Stimulated activated CD4-positive, alpha-beta T cell treated with anti-CD3 and anti-CD28 coated beads, TNF-alpha, amount 100 ng/mL, for 24 hours (primary cell): ENCODE results near the gene NPY4R2.
"Not testable (repeated sequence)": the region's sequence is repeated elsewhere in the genome, so short reads cannot be mapped to it uniquely, and the experiment has no call there.

Experiments
- DNase-seq, 3 experiments: peaks; one replicate each; pipeline ENCODE4 v3.0.0-alpha.2; 2020; ENCODE audit warnings: low read depth in 3 of 3

NPY4R2 gene

DNA sequence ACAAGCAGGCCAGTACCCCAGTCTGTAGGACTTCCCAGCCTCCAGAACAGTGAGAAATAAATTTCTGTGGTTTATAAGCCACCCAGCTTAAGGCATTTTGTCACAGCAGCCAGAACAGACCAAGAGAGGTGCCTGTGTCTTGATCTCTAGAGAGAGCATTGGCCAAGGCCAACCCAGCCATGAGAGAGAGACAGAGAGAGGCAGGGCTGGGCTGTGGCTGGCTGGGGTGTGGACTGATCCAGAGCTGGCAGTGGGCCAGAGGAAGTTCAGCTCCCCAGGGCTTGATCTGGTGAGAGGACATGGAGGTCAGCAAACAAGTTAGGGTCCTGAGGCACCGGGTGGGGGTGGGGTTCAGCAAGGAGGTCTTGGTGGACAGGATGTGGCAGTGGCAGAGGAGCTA lies 14.4 kb downstream of the NPY4R2 start:
- not testable (repeated sequence) for DNase-seq

DNA sequence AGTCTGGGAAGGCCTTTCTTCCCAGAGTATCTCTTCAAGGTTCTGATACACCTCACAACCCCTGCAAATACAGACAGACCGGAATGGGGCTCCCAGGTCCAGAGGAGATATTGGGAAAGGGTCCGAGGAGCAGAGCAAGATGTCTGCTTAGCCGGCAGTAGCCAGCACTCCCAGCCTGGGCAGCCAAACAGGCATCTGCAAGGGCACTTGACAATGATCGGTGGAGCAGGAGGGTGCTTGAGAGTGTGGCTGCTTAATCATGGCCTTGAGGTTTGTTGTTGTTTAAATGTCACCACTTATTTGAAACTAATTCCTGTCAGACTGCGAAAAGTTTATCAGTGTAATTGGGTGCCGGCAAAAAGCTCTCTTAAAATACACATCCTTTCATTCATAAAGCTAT lies 15.0 kb downstream of the NPY4R2 start:
- DNase-seq: not testable (repeated sequence)

DNA sequence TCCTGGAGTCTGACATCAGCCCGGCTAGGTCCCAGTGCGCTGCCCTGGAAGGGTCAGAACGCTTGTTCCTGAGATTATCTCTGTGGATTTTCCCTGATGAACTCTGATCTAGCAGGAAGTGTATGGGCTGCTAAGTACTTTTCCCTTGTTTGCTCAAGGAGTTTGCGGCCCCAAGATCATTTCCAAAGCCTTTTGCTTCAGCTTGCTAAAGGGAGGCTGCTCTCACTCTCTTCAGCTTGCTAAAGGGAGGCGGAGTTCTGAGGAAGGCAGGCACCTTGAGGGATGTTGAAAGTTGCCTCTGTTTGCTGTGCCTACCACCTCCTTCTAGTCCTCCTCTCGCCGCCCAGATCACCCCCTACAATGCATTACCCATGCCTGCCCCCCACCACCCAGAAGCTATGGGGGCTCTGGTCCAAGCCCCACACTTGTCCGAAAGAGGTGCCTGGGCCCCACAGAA lies 18.3 kb downstream of the NPY4R2 start:
- DNase-seq: not testable (repeated sequence)

DNA sequence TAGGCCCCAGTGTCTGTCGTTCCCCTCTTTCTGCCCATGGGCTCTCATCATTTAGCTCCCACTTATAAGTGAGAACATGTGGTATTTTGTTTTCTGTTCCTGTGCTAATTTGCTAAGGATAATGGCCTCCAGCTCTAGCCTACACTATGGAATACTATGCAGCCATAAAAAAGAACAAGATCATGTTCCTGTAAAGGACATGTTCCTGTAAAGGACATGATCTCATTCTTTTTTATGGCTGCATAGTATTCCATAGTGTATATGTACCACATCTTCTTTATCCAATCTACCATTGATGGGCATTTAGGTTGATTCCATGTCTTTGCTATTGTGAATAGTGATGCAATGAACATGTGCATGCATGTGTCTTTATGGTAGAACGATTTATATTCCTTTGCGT lies 19.2 kb downstream of the NPY4R2 start:
- not testable (repeated sequence) for DNase-seq

DNA sequence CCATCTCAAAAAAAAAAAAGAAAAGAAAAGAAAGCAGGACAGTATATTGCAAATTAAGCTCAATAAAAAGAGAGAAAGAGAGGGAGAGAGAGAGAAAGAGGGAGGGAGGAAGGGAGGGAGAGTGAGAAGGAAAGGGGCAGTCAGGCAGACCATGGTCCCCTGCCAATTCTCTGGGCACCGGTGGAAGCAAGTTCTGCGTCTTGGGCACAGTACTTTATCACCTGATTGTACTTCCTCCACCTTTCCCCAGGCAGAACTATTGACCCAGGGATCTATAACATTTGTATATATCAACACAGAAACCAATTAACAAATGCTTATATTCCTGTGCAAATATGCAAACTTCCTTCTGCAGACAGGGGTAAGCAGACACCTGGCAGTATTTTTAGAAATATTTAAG lies 22.4 kb downstream of the NPY4R2 start:
- DNase-seq: not testable (repeated sequence)

DNA sequence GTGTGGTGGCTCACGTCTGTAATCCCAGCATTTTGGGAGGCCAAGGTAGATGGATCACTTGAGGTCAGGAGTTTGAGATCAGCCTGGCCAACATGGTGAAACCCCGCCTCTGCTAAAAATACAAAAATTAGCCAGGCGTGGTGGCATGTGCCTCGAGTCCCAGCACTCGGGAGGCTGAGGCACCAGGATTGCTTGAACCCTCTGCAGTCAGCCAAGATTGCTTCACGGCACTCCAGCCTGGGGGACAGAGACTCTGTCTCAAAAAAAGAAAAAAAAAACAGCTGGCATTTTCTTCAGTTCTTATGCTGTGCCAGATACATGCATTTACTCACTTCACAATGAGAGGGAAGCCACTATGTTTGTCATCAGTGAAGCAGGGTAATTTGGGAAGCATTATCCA lies 22.9 kb downstream of the NPY4R2 start:
- not testable (repeated sequence) for DNase-seq

DNA sequence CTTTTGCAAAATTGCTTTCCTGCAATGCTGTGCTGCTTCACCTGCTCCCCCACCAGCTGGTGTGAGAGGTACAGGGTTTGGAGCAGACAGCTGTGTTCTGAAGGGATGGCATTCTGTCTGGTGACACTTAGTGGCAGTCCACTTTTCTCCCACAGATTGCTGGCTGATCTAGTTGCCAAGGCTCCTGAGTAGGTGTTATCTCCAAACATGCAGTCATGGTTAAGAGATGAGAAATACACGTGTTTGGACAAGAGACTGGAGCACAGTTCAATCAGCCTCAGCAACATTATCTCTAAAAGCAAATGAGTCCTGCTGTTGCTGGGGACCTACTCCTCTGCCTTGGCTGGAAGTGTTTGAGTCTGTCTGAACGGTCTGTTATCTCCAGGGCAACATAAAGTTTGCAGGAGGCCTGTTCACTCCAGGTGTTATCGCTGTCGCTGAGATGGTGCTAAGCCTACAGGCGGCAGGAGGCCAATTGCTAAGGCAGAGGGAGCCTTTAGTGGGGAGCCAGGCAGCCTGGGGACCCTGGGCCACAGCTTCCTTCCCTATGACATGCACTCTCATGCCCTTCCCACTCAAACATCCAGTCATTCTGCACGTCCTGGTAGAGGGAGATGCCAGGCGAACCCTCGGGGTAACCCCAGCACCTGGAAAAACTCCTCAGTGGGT lies 24.0 kb downstream of the NPY4R2 start:
- not testable (repeated sequence) for DNase-seq

DNA sequence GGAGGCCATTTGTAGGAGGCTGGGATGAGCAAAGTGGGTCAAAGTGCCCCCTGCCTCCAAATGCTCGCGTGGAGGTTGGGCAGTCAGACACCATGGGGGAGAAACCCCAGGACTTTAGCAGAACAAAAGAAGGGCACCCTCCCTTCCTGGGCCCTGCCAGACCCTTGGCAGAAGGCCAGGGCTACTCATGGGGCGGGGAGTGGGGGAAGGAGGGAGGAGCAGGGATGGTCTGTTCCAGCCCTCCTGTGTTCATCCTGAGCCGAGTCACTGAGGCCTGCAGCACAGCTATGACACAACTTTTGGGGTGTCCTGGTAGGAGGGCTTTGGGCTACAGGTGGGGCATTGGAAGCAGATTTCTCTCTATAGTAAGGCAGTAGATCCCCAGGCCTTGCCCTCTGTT lies 24.9 kb downstream of the NPY4R2 start:
- not testable (repeated sequence) for DNase-seq

DNA sequence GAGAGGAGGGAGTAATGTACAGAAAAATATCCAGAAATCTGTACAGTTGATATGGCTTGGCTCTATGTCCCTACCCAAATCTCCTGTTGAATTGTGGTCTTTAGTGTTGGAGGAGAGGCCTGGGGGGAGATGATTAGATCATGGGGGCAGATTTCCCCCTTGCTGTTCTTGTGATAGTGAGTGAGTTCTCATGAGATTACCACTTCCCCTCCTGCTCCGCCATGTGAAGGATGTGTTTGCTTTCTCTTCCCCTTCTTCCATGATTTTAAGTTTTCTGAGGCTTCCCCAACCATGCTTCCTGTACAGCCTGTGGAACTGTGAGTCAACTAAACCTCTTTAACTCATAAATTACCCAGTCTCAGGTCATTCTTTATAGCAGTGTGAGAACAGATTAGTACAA lies 29.0 kb downstream of the NPY4R2 start:
- DNase-seq: not testable (repeated sequence)

DNA sequence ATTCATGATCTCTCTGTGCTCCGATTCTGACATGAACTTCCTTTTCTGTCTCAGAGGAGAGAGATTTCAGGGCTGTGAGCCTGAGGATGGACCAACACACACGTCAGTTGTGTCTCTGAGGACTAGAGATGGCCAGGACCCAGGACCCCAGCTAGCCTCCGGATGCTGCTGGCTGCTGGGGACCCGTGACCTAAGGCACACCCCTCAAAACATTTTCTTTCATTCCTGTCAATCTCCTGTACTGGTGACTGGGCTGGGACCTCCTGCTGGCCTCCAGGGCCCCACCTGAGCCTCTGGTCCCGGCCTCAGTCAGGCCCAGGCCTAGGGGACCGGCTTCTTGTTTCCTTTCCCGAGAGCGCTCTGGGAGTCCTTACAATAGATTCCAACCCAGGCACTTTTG lies 38.7 kb downstream of the NPY4R2 start:
- DNase-seq: not testable (repeated sequence)

DNA sequence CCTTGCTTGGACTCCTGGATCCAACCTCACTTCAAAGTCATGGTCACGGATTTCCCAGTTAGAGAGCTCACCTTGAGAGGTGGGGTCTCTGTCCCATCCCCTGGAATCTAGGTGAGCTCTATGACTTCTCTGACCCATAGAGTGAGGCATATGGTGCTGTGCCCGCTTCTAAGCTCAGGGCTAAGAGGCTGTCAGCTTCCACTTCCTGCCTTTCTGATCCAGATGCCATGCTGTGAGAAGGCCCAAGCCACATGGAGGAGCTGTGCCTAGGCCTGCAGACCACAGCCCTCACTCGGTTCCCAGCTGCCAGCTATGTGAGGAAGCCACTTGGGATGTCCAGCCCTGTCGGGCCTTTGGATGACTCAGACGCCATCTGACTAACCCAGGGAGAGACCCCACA lies 41.2 kb downstream of the NPY4R2 start:
- not testable (repeated sequence) for DNase-seq

DNA sequence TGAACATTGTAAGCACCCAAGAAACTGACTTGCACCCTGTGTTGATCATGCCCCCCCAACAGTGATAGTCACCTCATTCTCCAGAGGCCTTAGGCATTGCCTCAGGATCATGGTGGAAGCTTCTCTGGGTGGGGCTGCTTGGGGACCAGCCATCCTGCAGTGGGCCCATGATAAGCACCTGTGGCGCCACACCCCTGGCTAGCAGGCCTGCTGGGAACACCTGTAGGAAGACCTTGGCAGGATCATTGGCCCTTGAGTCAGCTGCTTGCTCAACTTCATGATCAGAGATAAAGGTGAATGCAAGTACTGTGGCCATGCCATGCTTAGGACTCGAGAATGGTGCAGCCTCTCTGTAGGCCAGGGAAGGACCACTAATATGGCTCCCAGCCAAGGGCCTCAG lies 42.2 kb downstream of the NPY4R2 start:
- not testable (repeated sequence) for DNase-seq

DNA sequence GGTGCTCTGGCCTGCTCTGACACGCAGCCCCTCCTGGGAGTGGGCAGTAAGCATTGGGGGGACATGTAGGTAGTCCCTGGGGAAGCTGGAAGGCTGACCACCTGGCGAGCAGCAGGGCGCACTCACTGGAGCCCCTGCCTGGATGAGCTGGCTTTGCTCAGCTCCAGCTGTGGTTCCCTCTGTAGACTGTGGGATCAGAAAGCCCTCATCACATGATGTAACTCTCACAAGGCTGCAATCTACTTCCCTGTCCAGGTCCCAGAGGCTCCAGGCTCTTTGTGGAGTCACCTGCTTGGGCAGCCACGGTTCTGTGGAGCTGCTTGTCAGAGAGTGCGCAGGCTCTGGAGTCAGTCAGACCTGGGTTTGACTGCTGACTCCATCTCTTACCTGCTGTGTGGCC lies 44.3 kb downstream of the NPY4R2 start:
- not testable (repeated sequence) for DNase-seq

DNA sequence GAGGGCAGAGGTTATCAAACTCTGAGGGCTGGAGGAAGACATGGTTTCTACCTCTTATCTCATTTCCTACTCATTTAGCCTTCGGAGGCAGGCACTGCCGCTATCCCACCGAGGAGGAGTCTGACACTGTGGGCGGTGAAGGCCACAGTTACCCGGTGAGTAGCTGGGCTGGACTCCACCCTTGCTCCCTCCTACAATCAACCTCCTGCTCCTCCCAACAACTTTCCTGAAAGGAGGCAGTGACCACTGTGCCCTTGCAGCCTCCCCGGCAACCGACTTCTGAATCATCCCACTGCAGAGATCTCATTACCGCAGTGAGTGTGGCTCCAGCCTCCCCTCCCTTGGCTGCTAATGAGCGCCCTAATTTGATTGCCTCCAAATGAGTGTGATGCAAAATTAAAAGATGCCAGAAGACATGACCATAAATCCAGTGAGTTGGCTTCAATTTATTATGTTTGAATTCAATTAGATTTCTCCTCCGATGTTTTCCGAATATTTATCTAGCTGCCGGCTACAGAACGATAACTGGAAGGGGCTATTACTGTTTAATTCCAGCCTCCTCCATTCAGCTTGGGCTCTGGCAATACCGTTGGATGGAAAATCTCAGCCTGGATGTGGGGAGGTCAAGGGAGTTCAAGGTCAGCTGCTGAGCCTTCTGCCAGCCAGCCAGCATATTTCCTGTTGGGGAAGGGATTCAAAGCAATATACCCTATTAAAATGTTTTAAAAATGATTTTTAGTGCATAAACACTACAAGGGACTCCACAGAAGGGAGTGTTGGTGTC lies 46.0 kb downstream of the NPY4R2 start:
- DNase-seq: not testable (repeated sequence)

DNA sequence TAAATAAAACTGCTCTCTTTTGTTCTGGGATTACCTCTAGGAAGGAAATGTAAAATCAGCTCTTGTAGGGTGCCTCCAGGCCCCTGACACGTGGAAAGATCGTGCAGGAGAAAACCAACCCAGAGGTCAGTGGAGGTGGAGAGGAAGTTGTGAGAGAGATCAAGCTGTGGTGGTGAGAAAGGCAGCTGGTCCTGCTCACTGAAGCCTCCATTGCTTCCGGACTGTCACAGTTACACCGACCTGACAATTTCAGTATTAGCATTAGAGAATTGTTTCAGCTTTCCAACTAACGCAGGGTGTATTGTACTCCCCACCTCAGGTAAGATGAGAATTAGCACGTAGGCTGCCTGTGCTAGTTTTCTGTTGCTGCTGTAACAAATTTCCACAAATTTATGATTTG lies 50.5 kb downstream of the NPY4R2 start:
- DNase-seq: not testable (repeated sequence)

DNA sequence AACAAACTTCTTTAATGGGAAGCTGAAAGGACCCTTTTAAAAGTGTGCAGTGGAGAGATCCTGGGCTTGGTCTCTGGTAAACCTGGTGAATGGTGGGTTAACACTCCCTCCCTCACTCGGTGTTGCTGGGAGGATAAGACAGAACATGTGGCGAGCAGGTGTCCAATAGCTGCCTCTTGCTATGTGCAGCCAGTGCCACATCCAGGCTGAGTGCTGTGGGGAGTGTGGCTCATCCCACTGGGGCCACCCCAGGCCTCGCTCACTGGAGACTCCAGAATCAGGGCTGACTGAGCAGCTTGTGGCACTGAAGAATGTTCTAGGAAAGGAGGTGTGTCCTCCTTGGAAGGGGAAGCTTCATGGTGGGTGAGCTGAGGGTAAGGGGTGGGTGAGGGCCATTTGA lies 51.6 kb downstream of the NPY4R2 start:
- not testable (repeated sequence) for DNase-seq

DNA sequence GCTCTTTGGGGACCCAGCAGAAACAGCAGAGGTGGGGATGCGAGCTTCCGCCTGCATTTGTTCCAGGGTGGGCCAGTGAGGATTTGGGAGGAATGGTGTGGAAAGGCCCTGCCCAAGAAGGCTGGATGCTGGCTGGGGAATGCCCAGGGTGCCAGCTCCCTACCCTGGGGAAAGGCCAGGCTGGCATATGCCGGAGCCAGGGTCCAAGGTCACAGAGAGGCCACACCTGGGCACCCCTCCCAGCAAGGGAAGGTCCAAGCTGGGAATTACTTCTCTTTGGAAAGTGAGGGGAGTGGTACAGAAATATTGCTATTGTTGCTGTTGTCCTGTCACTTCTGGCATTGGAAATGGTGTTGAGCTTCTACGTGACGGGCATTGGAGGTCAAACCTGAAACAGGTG lies 53.1 kb downstream of the NPY4R2 start:
- DNase-seq: not testable (repeated sequence)

DNA sequence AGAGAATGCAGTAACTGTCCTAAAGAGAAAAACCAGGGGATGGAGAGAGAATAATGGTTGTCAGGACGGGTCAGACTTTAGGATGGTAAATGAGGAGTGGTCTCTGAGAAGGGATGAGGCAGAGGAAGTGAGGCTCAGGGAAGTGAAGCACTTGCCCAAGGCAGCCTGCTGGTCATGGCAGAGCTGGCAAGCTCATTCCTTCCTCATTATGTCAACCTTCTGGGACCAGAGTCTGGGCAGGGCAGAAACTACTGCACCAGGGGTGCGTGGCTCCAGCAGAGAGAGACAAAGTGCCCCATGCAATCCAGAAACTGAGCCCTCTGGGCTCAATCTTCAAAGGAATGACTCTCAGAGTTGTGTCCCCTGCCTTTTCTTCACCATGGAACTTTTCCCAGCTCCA lies 53.6 kb downstream of the NPY4R2 start:
- DNase-seq: not testable (repeated sequence)
